ENCODE measurements around the gene TYROBP.

The TYROBP gene

GRCh38 chr19:35887197-35887596 is 20.9 kb downstream of the TYROBP start:
- DNase-seq (ENCODE audit: low read depth, low spot score): no peak
- ChIA-PET CTCF (interaction anchor here (0.8 kb wide), 1 partner anchor 45 kb away, joined by 3 read pairs; no protein-coding TSS in a partner anchor), POLR2A (no interaction called here)
- no peak for TF ChIP-seq CTCF (IDR thresholded peaks at IDR 0.05; ENCODE audit: insufficient read depth, low read length, missing control alignments)
- no peak overlapping the region for H3K4me3 ChIP-seq (ENCODE audit: low read depth, low read length)

DNA sequence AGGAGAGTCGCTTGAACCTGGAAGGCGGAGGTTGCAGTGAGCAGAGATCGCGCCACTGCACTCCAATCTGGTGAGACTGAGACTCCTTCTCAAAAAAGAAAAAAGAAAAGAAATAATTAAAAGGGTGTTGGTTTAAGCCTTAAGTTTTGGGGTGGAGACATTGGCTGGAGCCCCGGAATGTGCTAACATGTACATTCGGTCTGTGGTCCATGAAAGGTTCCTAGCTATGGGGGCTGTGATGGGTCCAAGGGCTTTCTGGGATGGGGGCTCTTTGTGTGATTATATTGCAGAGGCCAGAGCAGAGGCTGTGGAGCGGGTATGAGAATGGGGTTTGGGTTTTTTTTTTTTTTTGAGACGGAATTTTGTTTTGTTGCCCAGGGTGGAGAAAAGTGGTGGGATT is 22.2 kb downstream of the TYROBP start:
- no peak for DNase-seq (ENCODE audit: low read depth, low spot score)
- TF ChIP-seq CTCF (IDR thresholded peaks at IDR 0.05; ENCODE audit: insufficient read depth, low read length, missing control alignments): no peak
- ChIA-PET POLR2A (no interaction called here), CTCF (interaction anchor here (1.1 to 2.0 kb wide), 3 partner anchors 46 to 63 kb away, joined by 3 to 9 read pairs (median 8); no protein-coding TSS in a partner anchor)
- H3K4me3 ChIP-seq (ENCODE audit: low read depth, low read length): no peak overlapping the region

DNA sequence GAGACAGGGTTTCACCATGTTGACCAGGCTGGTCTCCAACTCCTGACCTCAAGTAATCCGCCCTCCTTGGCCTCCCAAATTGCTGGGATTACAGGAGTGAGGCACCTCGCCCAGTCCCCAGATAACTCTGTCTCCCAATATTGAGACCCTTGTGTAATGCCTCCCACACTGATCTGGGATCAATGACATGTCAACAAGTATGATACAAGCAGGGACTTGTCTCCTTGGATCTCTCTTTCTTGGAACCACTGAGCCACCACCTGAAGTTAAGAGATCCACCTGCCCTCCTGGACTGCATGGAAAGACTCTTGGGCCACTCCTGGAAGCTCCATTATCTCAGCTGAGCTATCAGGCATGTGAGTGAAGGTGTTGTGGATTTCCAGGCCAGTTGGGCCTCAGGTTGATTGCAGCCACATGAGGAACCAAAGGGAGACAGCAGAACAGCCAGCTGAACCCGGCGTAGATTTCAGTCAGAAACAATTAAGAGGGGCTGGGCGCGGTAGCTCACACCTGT is 22.8 kb downstream of the TYROBP start:
- CTCF ChIA-PET: interaction anchor here (1.1 to 2.0 kb wide), 3 partner anchors 47 to 64 kb away, joined by 3 to 9 read pairs (median 8); no protein-coding TSS in a partner anchor
- no peak overlapping the region for H3K4me3 ChIP-seq (ENCODE audit: low read depth, low read length)
- DNase-seq (ENCODE audit: low read depth, low spot score): no peak
- POLR2A ChIA-PET: no interaction called here
- TF ChIP-seq CTCF (IDR thresholded peaks at IDR 0.05; ENCODE audit: insufficient read depth, low read length, missing control alignments): no peak

DNA sequence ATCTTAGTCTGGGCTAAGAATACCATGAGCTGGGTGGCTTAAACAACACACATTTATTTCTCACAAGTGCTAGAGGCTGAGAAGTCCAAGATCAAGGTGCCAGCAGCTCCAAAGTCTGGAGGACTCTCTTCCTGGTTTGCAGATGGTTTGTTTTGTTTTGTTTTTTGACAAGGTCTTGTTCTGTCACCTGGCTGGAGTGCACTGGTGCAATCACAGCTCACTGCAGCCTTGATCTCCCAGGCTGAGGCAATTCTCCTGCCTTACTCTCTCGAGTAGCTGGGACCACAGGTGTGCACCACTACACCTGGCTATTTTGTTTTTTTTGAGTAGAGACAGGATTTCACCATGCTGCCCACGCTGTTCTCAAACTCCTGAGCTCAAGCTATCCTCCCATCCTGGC is 24.2 kb downstream of the TYROBP start:
- CTCF ChIA-PET: interaction anchor here (0.9 to 6.3 kb wide), 7 partner anchors 8 to 114 kb away, joined by 3 to 144 read pairs (median 5); partner anchors contain the start of gene APLP1
- no peak for TF ChIP-seq CTCF (IDR thresholded peaks at IDR 0.05; ENCODE audit: insufficient read depth, low read length, missing control alignments)
- no peak for DNase-seq (ENCODE audit: low read depth, low spot score)
- no peak overlapping the region for H3K4me3 ChIP-seq (ENCODE audit: low read depth, low read length)
- POLR2A ChIA-PET: interaction anchor here (0.6 to 1.1 kb wide), 2 partner anchors 9 to 130 kb away, joined by 3 read pairs; partner anchors contain the start of gene ALKBH6

DNA sequence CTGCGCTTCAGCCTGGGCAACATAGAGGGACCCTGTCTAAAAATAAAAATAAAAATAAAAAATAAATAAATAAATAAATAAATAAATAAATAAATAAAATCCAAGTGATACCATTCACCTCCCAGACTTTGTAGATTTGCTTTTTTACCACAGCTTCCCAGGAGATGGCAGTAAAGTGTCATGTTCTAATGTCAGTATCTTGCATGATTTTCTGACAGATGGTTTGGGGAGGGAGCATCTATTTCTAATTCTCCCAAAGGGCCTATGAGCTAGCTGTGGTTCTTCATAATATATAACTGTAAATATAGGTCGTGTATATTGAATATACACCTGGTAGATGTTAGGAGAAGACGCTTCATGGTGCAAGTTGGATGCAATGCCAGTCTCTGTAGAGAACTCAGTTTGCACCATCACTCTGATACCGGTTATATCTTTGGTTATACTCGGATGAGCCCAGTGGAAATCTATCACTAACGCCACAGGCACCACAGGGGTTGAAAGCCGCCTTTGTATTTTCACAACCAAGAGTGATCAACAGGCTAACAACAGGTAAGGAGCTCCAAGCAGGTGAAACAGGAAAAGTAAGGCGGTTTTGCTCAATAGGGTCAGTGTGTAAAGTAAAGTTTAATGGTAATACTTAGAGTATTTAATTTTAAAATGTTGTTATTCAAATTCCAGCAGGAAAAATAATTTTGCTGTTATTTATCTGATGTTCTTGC is 25.8 kb downstream of the TYROBP start:
- peak; percentile 54 for DNase-seq (ENCODE audit: low read depth, low spot score)
- no peak overlapping the region for H3K4me3 ChIP-seq (ENCODE audit: low read depth, low read length)
- ChIA-PET POLR2A (interaction anchor here (1.4 kb wide), 1 partner anchor 49 kb away, joined by 8 read pairs; no protein-coding TSS in a partner anchor), CTCF (interaction anchor here (0.8 to 6.3 kb wide), 14 partner anchors 10 to 114 kb away, joined by 3 to 144 read pairs (median 4); partner anchors contain the start of gene NFKBID)
- peak; percentile 43 for TF ChIP-seq CTCF (IDR thresholded peaks at IDR 0.05; ENCODE audit: insufficient read depth, low read length, missing control alignments)

DNA sequence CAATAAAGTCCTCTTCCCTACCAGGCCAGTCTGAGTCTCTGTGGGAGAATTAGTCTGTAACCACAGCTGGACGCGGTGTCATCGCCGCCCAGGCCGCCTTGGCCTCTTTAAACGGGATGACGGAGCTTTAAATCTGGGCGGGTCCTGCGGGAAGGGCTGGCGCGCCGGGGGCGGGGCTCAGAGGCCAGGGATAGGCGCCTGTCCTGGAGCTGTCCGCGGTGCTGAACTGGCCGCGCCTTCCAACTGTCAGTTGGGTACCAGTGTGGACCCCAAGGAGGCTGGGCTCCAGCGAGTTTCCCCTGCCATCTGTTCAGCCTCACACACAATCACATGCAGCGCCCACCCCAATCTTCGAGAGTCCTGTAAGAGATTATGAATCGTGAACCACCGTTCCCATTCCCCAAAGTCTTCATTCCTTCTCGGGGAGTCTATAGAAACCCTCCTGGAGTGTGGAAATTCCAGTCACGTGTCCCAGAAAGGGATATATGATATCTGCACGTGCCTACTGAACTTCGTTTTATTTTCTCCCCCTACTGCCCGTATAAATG is 28.3 kb downstream of the TYROBP start:
- H3K4me3 ChIP-seq (ENCODE audit: low read depth, low read length): no peak overlapping the region
- no peak for TF ChIP-seq CTCF (IDR thresholded peaks at IDR 0.05; ENCODE audit: insufficient read depth, low read length, missing control alignments)
- POLR2A ChIA-PET: interaction anchor here (0.5 to 1.0 kb wide), 2 partner anchors 33 to 51 kb away, joined by 3 to 4 read pairs; no protein-coding TSS in a partner anchor
- CTCF ChIA-PET: interaction anchor here (1.0 to 6.3 kb wide), 3 partner anchors 10 to 52 kb away, joined by 3 to 144 read pairs (median 3); no protein-coding TSS in a partner anchor
- DNase-seq (ENCODE audit: low read depth, low spot score): peak; percentile 14

Data from AG04449 (cell line).